Activated CD4-positive, alpha-beta T cell treated with anti-CD3 and anti-CD28 coated beads for 48 hours (primary cell): Measurements from ENCODE around the gene IFFO2.

Experiments
- DNase-seq: peaks from one replicate; pipeline ENCODE4 v3.0.0-alpha.2; 2020

The IFFO2 gene

DNA sequence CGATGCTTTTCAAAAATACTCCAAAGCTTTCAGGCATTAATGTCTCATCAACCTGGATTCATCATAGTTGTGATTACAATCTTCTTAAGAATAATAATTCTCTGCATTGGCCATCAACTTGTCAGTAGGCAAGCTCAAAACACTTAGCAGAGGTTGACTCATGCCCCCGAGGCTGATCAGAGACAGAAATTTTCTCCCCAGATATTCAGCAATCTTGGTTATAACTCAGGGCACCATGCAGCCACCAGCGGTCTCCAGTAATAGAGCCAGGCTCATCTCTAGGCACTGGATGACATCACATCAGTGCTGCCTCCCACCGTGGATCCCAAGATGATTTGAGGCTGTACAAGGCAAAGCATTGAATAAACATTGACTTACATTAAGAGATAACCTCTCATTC, 14.3 kb upstream of the IFFO2 start:
- DNase-seq: no peak

DNA sequence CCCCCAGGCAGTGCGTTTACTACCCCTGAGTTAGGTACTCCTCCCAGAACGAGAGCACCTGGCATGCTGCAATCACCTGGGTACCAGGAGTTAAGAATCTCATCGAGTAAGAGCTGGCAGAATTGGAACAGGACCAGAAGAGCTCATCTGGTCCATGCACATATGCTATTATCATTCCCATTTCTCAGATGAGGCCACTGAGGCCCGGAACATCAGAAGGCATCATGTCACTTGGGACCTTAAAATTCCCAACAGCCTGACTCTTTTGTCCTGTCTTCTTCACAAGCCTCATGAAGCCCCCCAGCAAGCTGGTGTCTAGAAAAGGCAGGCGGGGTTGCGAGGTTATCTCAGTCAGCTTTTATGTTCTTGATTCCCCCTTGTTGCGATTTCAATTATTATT, 13.9 kb upstream of the IFFO2 start:
- DNase-seq: no peak

DNA sequence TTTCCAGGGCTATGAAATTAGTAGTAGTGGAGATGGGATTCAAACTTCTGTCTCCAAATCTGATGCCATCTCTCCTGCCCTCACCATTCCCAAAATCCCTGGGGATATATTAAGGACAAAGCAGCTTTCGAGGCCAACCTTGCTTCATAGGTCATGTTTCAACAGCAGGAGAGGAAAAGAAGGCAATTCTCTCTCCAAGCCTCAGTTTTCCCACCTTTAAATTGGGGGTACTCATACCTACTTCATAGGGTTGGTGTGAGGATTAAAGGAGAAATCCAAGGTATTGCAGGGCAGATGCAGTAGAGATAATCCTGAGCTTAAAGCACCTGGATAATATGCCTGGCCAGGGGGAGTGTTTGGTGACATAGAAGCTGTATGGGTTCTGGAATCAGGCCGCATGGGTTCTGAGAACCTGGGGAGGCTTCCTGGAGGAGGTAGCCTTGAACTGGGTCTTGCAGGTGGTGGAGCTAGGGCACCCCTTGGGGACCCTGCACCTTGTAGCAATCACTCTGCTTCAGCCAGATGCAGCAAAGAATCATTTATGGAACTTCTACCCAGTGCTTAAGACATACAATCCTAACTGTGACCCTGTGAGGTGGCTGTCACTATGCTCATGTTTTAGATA, 10.7 kb upstream of the IFFO2 start:
- no peak for DNase-seq

DNA sequence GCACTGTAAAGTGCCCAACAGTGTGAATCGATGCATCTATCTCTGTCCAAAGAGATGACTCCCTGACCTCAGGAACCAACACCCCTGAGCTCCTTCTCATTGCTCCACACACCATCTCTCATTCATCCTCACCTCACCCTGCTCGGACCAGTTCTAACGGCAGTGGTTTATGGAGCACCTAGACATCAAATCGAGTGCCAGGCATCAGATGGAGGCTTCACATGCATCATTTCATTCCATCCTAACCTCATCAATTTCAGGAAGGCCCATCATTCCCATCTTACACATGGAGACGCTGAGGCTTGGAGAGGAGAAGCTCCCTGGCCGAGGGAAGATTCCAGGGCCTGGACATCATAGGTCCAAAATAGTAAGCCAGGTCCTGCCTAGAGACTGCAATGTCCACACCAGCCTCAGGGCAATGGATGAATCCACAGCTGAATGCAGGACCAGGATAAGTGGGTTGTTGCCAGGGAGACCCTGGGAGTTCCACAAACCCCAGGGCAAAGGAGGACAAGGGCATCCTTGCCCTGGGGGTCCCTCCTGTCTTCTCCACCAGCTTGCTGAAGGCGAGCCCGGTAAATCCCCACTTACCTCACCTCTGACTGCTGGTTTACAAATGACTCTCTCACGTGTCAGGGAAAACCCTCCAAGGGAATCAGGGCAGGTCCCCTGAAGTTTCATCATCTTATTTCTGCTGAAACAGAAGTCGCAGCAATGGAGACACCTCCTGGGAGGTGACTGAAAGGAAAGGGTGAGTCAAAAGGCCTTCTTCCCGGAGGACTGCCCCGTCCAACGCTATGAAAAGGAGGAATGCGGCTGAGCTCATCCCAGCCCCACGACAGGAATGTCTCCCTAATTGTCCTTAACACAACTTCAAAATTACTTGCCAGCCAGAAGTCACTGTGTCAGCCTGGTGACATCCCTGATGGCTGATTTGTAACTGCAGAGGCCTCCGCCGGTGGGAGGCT, 9.0 kb upstream of the IFFO2 start:
- peak; percentile 63 for DNase-seq

DNA sequence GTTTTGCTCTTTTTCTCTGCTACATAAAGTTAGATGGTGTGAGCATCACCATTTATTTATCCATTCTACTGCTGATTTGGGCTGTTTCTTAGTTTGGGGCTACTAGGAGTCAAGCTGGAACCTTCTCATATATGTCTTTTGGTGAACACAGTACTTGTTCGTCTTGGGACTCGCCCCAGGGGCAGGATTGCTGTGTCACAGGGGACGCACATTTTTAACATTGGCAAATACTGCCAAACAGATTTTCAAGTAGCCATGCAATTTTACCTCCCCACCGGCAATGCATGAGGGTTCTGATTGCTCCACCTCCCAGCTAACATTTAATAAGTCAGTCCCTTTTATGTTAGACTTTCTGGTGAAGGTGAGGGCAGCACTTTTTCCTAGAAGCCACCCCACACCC, 7.5 kb upstream of the IFFO2 start:
- no peak for DNase-seq

DNA sequence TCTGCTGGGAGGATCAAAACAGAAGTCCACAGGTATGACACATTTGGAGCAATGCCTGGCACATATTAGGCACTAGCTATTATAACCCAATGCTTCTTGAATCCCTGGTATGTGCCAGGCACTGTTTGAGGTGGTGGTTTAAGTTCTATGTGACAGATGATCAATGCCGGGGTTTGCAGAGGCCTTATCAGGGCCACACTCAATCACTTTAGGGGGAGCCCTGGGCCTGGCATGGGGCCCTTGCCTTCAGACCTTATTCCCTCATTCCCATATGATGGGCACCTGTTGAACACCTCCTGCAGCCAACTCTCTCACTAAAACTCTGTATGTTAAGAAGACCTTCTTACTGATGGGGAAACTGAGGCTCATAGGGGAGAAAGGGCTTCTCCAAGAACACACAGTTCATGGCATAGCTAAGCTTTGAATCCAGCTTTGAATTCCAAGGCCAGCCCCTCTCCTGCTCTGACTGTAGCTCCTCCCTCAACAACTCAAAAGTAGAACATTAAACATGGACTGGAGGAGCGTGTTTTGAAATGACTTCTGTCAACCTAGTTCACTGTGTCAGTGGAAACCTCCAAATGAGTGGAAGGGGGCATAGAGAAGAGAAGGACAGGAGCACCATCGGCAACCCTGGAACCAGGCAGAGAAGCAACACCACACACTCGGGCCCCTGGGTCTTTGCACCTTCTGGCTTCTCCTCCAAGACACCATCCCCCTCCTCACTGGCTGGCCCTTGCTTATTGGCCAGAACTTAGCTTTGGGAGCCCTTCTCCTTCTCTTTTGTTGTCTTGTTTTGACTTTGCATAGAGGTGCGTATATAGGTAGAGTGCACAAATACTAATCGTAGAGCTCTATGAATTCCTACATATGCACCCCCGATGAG, 6.6 kb upstream of the IFFO2 start:
- no peak for DNase-seq

DNA sequence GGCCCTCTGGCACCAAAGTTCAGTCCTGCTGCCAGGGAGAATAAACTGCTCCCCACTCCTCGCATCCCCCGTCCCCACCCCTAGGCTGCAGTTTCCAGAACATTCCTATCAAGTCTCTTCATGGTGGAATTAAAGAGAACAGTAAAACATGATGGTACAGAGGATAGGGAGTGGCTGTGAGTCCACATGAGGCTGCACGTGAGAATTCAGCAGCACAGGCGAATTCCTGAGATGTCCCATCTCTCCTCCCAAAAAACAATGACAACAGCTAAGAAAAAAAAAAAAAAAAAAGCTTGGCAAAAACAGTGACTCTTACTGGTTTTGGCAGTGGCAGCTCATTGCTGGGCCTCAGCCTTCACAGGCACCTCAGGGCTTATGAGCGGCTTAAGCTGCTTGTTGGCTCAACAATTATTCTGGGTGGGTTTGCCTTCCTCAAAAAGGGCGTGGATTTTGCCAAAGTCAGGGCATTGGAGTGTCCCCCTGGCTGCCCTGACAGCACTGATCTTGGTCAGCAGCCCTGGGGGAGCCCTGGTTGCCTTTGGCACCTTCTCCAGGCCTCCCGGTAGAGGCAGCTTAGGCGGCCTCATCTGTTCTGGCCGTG, 5.7 kb upstream of the IFFO2 start:
- no peak for DNase-seq

DNA sequence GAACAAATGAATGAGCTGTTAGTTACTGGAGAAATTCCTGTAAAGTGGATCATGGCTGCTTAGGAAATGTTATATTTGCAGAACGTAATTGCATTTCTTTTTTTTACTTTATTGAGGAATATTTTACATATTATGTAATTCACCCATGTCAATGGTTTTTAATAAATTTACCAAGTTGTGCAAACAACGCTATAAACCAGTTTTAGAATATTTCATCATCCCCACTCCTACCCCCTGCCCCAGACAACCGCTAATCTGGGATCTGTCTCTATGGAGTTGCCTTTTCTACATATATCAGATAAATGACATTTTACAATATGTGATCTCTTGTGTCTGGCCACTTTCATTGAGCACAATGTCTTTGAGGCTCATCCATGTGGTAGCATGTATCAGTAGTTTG, 4.3 kb upstream of the IFFO2 start:
- no peak for DNase-seq

DNA sequence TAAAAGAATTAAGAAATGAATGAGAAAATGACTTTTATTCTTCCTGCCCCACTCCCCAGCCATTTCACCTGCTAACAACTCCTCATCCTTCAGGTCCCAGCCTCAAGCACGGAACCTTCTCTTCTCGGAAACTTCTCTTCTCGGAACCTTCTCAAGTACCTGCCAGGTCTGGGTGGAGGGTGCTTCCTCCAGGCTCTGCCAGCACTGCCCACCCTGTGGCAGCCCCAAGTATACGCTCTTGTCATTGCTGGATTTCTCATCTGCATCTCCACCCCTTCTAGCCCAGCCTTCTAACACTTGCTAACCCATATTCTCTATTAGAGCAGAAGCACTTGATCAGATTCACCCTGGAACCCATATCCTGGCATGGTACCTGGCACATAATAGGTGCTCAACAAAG, 3.9 kb upstream of the IFFO2 start:
- DNase-seq: no peak

DNA sequence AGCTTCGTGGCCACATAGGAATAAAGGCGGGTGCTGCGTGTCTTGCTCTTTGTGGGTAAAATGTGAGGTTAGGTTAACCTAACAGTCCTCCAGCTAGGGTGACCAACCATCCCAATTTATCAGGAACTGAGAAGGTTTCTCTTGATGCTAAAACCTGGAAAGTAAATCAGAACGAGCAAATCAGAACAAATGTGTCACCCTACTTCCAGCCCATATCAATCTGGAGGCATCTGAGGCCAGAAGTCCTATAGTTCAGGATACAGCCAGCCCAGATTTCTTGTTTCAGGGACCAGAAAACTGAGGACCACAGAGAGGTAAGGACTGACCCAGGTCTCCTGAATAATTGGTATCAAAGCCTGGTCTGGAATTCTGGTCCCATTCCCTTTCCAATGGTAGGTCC, 3.1 kb upstream of the IFFO2 start:
- no peak for DNase-seq

DNA sequence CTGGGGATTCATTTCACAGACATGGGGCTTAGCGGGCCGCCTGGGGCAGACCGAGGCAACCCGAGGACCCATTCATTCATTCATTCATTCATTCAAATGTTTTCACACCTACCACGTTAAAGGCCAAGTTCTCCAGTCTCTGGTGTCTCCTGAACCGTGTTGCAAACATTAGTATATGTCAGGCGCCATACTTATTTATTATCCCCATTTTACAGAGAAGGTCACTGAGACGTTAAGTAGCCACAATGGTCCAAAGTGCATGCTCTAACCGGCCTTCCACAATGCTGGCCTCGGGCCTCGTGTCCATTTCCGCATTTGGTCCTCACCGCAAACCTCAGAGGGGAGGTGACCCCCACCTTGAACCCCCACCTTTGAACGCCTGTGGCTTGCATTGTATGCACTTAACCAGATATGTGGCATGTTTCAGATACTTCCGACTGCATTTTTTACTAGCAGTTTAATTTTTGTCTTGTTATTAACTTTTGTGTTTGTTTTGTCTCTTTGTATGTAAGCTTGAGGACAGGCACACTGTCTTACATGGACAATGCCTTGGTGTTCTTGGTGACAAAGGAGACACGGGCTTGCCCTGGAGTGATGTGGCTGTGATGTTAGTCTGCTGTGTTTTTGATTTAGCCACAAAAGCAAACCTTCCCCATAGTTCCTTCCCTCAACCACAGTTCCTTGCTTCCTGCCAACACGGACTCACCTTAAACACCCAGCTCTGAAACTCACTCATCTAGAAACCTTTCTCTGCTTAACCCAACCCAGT, 1.2 kb upstream of the IFFO2 start:
- DNase-seq: no peak

DNA sequence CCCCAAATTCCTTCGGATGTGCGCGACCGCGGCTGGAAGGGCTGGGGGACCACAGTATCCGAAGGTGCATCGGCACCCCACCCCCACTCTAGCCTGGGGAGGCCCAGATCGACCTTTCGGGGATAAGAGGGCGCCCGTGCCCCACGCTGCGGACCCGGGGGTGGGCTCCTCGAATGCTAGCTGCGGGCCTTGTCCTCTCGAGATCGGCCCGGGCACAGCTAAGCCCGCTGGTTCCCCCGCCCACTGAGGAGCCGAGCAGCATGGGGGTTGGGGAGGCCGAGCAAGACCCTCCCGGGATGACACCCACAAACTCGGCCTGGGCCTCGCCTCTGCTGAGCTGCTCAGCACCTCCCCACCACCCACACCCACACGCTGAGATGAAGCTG, 653 bp upstream of the IFFO2 start:
- DNase-seq: no peak

DNA sequence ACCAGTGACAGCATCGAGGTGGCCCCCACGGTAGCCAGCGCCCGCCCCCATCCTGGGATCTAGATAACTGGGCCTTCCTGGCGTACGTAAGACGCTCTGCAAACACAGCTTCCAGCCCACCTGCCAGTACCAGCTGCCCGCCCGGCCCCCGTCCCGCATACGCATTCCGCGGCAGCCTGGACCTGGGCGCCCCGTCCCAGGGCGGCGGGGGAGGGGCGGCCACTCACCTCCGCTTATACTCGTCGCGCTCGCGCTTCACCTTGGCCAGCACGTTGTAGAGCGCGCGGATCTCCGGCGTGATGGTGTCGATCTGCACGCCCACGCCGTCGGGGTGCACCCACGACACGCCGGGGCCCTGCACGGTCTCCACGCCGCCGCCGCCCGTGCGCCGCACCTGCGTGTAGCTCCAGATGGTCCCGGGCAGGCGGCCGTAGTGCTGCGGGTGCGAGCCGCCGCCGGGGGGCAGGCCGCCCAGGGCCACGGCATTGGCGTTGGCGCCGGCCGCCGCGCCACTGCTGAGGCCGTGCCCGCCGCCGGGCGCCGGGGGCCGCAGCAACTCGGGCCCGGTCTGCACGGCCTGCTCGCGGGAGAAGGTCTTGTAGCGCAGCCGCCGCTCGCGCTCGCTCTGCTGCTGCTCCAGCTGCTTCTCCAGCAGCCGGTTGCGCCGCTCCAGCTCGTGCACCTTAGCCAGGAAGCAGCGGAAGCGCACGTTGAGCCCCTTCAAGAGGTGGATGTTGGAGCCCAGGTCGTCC, 859 bp downstream of the IFFO2 start:
- DNase-seq: peak; percentile 71

DNA sequence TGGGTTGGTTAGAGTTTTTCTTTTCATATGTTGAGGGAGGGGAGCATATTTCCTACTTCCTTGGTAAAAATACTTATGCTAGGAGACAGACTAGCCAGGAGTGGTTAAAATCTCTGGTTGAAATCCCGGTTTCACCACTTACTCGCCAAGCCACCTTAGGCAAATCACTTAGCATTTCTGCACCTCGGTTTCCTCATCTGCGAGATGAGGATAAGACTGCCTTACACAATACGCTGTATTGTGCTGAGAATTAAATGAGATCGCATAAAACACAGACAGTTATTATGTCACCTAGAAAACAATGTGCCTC, 1.4 kb downstream of the IFFO2 start:
- no peak for DNase-seq

DNA sequence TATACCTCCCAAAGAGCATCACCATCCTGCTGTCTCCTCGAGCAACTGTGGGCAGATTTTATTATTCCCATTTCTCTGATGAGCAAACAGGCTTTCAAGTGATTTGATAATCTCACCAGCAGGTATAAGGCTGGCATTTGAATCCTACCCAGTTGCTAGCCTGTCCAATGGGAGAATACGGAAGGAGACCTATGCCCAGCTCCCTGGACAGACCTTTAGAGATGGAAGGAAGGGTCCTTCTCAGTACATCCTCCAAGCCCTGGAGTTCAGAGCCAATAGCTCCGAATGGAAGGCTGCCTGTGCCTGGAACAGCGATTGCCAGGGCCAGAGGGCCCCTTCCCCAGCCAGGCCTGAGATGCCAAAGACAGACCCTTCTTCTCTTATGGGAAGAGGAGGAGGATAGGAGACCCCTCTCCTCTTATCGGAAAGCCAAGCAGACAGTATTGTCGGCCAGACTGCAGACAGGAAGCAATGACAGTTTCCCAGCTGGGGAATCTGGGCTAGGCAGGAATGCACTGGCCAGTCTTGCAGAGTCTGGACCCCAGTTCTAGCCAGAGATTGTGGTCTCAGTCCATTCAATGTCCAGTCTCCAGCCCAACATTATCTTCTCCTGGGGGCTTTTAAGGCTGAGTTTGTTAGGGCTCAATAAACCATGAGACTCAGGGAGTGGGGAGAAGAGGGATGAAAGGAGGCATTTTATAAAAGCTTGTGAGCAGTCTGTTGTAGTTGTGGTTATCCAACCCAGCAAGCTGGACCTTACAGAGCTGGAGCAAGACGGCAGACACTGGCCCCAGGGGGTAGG, 2.0 kb downstream of the IFFO2 start:
- DNase-seq: no peak

DNA sequence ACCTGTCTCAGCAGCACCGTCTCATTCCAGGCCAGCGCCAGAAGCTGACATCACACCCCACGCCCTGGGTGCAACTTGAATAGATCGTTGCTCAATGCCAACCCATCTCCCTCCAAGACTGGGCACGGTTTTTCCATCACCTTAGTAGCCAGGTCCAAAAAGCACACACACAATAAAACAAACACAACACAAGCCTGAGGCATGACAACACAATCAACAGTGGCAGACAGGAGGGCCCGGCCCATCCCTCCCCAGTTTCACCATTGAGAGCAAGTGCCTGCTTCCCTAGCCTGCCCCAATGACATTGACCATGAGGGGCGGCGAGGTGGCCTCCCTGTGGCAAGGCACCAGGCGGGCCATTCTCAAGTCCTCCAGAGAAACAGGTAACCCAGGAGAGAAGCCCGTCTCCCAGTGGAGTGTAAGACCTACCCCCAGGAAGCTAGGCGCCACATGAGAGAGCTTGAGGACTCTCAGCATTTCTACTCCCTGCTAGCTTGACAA, 2.7 kb downstream of the IFFO2 start:
- no peak for DNase-seq

DNA sequence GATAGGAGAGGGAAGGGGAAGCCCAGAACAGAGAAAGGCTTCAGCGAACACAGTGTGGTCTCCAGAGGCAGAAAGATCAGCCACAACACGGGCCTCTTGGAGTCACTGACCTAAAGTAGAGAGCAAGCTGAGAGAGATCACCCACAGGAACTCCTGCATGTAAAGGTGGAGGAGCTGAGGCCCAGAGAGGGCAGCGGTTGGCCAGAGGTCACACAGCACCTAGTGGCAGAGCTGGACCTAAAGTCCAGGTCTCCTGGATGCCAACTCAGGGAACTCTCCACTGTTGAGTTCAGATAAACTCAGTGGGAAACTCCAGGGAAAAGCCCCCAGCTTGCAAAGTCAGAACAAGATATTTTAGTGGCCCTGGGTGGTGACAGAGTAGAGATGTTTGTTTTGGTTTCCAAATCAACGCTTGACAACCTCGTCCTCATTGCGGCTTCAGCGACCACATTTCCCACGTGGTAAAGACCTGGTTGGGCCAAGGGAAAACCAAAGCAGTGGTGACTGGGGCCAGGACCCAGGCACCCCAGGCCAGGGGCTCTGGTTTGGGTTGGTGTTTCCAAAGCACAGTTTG, 4.6 kb downstream of the IFFO2 start:
- peak; percentile 89 for DNase-seq

DNA sequence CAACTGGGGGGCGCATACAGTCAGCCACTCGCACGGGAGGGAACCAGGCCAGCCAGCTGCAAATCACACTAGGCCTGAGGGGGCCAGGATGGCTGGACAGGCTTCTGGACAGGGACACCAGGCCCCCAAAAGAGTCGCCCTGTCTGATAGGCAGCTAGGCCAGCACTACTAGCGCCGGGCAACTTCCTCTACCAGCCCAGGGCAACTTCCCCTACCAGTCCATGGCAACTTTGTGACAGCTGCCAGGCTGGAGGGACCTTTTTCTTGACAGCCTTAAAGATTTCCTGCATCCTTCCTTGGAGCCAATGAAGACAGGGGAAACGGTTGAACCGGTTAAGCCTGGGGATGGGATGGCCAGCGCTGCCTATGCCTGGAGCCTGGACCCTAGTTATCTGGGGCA, 5.1 kb downstream of the IFFO2 start:
- DNase-seq: no peak

DNA sequence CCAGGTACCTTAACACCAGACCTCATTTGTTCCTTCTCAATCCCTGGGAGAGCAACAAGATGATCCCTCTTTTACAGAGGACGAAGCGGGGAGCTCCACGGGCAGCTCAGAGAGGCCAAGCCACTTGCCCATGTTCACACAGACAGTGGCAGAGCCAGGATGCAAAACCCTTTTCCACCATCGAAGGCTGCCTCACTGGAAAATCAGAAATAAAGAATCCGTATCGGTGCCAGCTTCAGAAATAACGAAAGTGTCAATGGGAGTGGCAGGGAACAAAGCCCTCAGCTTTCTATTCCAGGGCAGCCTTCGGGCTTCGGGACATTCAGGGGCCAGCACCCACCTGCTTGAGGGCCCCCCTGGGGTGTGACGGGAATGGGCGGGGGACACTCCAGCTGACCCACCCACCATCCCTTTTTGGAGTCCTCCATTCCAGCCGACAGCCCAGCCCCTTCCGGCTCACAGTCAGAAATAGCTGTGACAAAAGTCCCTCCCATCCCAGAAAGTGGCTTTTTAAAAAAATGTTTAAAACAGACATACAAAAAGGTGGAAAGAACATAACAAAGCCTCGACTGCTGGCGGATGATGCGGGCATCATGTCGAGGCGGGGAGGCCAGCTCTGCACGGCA, 6.0 kb downstream of the IFFO2 start:
- DNase-seq: peak; percentile 43
